Osteocyte (in vitro differentiated cells): ENCODE results near the gene RGS7. TPM values are rescaled to one million over a fixed set of nuclear protein-coding genes. Genes with fewer than 3 reads are reported as not detected.

ENCODE experiments used
- DNase-seq: peaks from one replicate; pipeline ENCODE4 v3.0.0; 2021; ENCODE audit warnings: mixed read lengths; ENCODE audit not compliant: unreplicated experiment; ENCODE audit errors: extremely low spot score
- H3K27ac Mint-ChIP-seq: one replicate; pipeline ENCODE4 v1.8.0; 2021; ENCODE audit warnings: mild to moderate bottlenecking, mixed read lengths; ENCODE audit not compliant: unreplicated experiment
- H3K27me3 Mint-ChIP-seq: one replicate; pipeline ENCODE4 v1.8.0; 2021; ENCODE audit warnings: mixed read lengths; ENCODE audit not compliant: unreplicated experiment
- H3K36me3 Mint-ChIP-seq: one replicate; pipeline ENCODE4 v1.8.0; 2021; ENCODE audit warnings: mixed read lengths; ENCODE audit not compliant: unreplicated experiment
- H3K4me1 Mint-ChIP-seq: one replicate; pipeline ENCODE4 v1.8.0; 2021; ENCODE audit warnings: mixed read lengths; ENCODE audit not compliant: unreplicated experiment
- H3K4me3 Mint-ChIP-seq: one replicate; pipeline ENCODE4 v1.8.0; 2021; ENCODE audit warnings: mild to moderate bottlenecking, moderate library complexity, mixed read lengths; ENCODE audit not compliant: unreplicated experiment
- H3K9me3 Mint-ChIP-seq: one replicate; pipeline ENCODE4 v1.8.0; 2021; ENCODE audit warnings: mixed read lengths; ENCODE audit not compliant: unreplicated experiment
- total RNA-seq: library from RNA; stranded (reverse); gene quantifications from 2 replicates; pipeline ENCODE4 v1.2.1, GENCODE V29; 2021
- TF ChIP-seq, protein P1 (sequence below): fragments of 200-600 bp; sonication (generic); IDR thresholded peaks from 2 replicates; pipeline ENCODE4 v1.5.0; 2021; ENCODE audit warnings: antibody characterized with exemption, mild to moderate bottlenecking, moderate library complexity

RGS7 gene
- total RNA-seq, 1 donor from 2014 or later = 10.9 TPM

- Mint-ChIP-seq H3K4me3 (no peak overlapping the region), H3K4me1 (peaks cover 11% of the 10 kb centered on the region), H3K27me3 (no peaks in the 10 kb centered on the region), H3K27ac (no peak overlapping the region), H3K9me3 (peaks cover 10% of the 10 kb centered on the region), H3K36me3 (peaks cover 11% of the 10 kb centered on the region)
- no peak for DNase-seq
- TF ChIP-seq, protein P1, sequence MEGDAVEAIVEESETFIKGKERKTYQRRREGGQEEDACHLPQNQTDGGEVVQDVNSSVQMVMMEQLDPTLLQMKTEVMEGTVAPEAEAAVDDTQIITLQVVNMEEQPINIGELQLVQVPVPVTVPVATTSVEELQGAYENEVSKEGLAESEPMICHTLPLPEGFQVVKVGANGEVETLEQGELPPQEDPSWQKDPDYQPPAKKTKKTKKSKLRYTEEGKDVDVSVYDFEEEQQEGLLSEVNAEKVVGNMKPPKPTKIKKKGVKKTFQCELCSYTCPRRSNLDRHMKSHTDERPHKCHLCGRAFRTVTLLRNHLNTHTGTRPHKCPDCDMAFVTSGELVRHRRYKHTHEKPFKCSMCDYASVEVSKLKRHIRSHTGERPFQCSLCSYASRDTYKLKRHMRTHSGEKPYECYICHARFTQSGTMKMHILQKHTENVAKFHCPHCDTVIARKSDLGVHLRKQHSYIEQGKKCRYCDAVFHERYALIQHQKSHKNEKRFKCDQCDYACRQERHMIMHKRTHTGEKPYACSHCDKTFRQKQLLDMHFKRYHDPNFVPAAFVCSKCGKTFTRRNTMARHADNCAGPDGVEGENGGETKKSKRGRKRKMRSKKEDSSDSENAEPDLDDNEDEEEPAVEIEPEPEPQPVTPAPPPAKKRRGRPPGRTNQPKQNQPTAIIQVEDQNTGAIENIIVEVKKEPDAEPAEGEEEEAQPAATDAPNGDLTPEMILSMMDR = no peak
Measured at GRCh38 chr1:240941701-240942370, 415.2 kb downstream of the RGS7 start.

DNA sequence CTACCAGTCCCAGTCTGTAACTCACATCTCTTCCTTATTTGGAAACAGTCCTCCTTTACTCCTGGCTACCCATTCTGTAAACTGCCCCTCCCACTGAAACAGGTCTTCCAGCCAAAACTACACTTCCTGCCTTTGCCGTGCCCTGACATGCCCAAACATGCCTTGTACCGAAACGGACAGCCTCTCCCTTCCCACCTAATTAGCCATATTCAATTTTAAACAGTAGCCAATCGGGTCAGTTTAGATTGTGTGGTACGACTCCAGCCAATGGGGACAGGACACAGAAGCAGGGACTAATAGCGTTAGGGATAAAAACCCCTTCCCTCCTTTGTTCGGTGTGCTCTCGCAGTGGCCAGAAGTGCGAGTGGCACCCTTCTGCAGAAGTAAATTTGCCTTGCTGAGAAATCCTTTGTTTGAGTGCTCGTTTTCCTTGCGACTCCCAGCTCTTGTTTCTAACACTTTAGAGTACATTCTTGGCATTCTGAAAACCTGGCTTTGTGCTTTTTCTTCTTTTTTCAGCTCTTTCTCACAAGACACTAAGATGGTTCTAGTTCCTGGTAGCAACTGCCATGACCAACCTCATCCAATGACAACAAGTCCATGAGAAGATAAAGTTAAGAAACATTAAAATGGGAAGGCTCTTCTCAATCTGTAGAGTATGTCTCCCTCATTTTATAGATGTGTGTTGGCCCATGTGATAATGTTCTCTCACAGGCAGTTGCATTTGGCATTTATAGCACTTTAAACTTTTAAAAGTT is 419.9 kb downstream of the RGS7 start:
- peaks cover 13% of the 10 kb centered on the region for H3K9me3 Mint-ChIP-seq
- no peaks in the 10 kb centered on the region for H3K4me1 Mint-ChIP-seq
- TF ChIP-seq, protein P1 = no peak
- no peak for DNase-seq
- peaks cover 20% of the 10 kb centered on the region for H3K36me3 Mint-ChIP-seq
- no peak overlapping the region for H3K4me3 Mint-ChIP-seq
- H3K27me3 Mint-ChIP-seq = no peaks in the 10 kb centered on the region
- no peak overlapping the region for H3K27ac Mint-ChIP-seq

DNA sequence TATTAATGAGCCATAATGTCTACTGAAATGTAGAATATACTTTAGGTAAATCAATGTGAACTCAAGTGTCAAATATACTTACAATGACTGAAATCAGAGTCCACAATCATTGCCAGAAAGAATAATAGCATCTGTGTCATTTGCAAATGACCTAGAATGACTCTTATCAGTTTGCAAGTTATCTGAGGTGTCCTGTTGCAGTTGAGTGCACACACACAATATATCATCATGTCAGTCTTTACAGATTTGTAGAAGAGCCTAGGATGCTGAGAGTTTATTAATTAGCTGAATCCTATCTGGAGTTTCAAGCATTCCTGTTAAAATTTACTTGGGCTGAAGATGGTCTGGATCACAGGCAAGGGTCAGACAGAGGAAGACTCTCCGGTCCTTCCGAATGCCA is 421.1 kb downstream of the RGS7 start:
- TF ChIP-seq, protein P1 = no peak
- DNase-seq = no peak
- H3K36me3 Mint-ChIP-seq = peaks cover 20% of the 10 kb centered on the region
- H3K27me3 Mint-ChIP-seq = no peaks in the 10 kb centered on the region
- no peaks in the 10 kb centered on the region for H3K4me1 Mint-ChIP-seq
- H3K4me3 Mint-ChIP-seq = no peak overlapping the region
- no peak overlapping the region for H3K27ac Mint-ChIP-seq
- peaks cover 13% of the 10 kb centered on the region for H3K9me3 Mint-ChIP-seq

GRCh38 chr1:240931031-240931430 is 426.0 kb downstream of the RGS7 start:
- Mint-ChIP-seq H3K36me3 (peaks cover 7% of the 10 kb centered on the region), H3K9me3 (no peaks in the 10 kb centered on the region), H3K4me1 (no peaks in the 10 kb centered on the region), H3K27ac (no peak overlapping the region), H3K4me3 (no peak overlapping the region), H3K27me3 (no peaks in the 10 kb centered on the region)
- no peak for DNase-seq
- TF ChIP-seq, protein P1 = no peak

DNA sequence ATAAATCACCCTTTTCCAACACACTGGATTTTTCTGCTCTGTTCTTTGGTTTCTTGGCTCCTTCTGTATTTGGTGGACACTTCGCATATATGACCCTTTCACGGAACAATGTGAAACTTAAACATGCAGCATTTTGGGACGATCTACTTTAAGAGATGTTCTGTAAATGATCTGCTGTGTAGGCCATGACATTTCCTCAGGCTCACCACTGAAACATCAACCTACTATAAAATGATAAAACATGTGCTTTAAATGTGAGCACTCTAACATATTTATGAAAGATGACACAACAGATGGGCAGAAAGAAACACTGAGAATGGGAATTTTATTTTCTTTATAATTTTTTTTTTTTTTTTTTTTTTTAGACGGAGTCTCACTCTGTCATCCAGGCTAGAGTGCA is 428.7 kb downstream of the RGS7 start:
- Mint-ChIP-seq H3K4me1 (no peaks in the 10 kb centered on the region), H3K36me3 (peaks cover 5% of the 10 kb centered on the region), H3K4me3 (no peak overlapping the region), H3K9me3 (peaks cover 3% of the 10 kb centered on the region), H3K27me3 (no peaks in the 10 kb centered on the region), H3K27ac (no peak overlapping the region)
- TF ChIP-seq, protein P1 = no peak
- no peak for DNase-seq
